Measurements from ENCODE around the gene KIF4A.
"Not testable (repeated sequence)": the region's sequence is repeated elsewhere in the genome, so short reads cannot be mapped to it uniquely, and the experiment has no call there.

Gene KIF4A

GRCh38 chrX:70254063-70254400 lies 35.9 kb upstream of the KIF4A start:
- no peak overlapping the region for H3K4me2 ChIP-seq
- no peak overlapping the region for H3K9ac ChIP-seq
- no peak overlapping the region for H3K27ac ChIP-seq

DNA sequence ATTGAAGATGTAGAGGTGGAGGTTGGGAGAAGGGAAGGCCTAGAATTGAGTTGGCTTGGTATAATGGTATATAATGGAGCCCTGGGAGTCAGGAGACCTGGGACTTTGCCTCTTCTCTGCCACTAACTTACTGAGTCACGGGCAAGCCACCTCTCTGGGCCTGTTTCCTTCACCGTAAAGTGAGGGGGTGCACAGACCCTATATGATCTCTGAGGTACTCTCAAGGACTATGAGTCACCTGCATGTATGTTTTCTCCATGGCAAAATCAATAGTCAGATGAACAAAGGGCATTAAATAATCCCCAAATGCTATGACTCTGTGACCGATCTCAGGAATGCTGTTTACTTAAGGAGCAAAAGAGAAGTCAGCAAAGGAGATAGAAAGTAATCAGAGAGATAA lies 35.0 kb upstream of the KIF4A start:
- H4K20me1 ChIP-seq, result no peaks in the 10 kb centered on the region; the same call in 1 of the 2 replicates
- H3K9ac ChIP-seq, result no peak overlapping the region
- no peaks in the 10 kb centered on the region for H3K9me3 ChIP-seq
- H3K36me3 ChIP-seq, result no peaks in the 10 kb centered on the region
- H3K27ac ChIP-seq, result no peak overlapping the region
- no peak overlapping the region for H3K4me3 ChIP-seq
- no peaks in the 10 kb centered on the region for H3K4me1 ChIP-seq
- H3K27me3 ChIP-seq, result peaks cover 77% of the 10 kb centered on the region
- TF ChIP-seq Cebpa-rat (IDR thresholded peaks at IDR 0.05), result no peak
- no peak overlapping the region for H3K4me2 ChIP-seq

More at GRCh38 chrX:70254063-70254400, 35.9 kb upstream of the KIF4A start:
- TF ChIP-seq Cebpa-rat (IDR thresholded peaks at IDR 0.05), result no peak
- no peaks in the 10 kb centered on the region for H3K36me3 ChIP-seq
- H4K20me1 ChIP-seq, result no peaks in the 10 kb centered on the region
- no peak overlapping the region for H3K4me3 ChIP-seq
- H3K27me3 ChIP-seq, result peaks cover 74% of the 10 kb centered on the region
- H3K9me3 ChIP-seq, result no peaks in the 10 kb centered on the region
- H3K4me1 ChIP-seq, result no peaks in the 10 kb centered on the region

DNA sequence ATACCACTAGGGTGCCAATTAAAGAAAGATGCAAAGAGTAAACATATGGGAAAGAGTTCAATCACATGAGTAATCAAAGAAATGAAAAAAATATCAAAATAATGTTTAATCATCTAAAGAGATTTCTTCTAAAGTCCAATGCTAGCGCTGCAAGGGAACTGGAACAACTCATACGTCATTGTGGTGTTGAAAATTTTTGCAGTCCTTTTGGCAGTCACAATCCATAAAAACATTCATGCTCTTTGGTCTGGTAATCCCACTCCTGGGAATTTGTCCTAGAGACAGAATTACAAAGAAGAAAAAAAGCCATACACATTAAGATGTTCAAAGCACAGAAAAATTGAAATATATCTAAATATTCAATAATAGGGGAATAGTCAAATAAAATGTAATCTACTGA lies 34.5 kb upstream of the KIF4A start:
- Histone ChIP-seq H3K27ac (no peak overlapping the region), H3K4me3 (no peak overlapping the region), H4K20me1 (no peaks in the 10 kb centered on the region; the same call in 1 of the 2 replicates), H3K36me3 (no peaks in the 10 kb centered on the region), H3K27me3 (peaks cover 80% of the 10 kb centered on the region), H3K4me2 (no peak overlapping the region), H3K9me3 (no peaks in the 10 kb centered on the region), H3K4me1 (no peaks in the 10 kb centered on the region), H3K9ac (no peak overlapping the region)
- no peak for TF ChIP-seq Cebpa-rat (IDR thresholded peaks at IDR 0.05)

DNA sequence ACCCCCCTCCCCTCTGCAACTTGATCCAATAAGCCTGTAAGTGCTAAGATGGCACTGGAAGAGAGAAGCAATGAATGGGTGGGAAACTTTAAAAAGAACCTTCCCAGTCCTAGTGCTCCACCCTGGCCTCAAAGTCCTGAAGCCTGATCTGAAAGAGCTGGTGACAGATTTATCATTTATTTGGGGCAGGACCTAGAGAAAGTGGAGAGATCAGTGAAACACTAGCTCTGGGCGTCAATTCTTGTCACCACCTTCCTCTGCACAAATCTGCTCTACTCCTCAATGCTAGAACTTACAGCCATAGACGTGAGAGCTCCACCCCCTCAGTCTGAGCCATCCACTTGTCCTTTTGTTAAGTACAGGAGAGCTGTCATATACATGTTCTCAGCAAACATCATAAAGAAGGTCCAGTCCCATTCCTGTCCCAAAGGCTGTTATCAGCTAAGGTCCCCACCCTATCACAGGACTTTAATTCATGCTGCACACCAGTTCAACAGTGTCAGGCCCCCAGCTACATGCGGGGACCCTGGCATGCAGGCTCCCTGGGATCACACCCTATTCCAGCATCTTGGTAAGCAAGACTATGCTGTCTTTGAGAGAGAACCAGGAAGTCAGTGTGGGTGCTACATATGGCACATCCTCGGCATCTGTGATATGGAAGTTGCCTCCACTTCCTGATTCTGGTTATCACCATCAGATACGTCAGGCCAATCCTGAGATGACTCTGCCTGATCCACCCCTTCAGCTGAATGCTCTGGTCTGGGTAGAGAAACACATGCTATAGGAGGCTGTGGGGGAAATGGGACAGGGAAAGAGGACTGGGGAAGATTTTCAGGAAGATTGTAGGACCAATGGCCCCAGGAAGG lies 32.2 kb upstream of the KIF4A start:
- Histone ChIP-seq H3K4me2 (no peak overlapping the region), H3K27me3 (peaks cover 82% of the 10 kb centered on the region), H3K36me3 (no peaks in the 10 kb centered on the region), H3K9ac (no peak overlapping the region), H3K27ac (no peak overlapping the region), H4K20me1 (no peaks in the 10 kb centered on the region; the same call in 1 of the 2 replicates), H3K4me1 (no peaks in the 10 kb centered on the region), H3K9me3 (no peaks in the 10 kb centered on the region), H3K4me3 (no peak overlapping the region)
- TF ChIP-seq Cebpa-rat (IDR thresholded peaks at IDR 0.05), result no peak

DNA sequence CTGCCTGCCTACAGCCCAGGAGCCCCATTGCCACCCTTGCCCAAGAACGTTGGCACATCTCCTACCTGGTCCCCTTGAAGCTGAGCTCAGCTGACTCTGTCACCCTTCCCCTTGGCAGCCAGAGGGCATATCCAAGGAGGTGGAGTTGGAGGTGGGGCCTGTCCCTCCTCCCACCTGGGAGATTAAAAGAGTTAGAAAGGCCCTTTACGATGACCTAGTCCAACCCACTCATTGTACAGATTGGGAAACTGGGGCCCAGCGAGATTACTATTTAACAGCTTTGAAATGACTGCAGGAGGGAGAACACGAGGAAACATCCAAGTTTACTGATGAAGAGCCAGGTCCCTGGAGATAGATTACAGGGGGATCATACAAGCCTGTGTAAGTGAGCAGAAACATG lies 29.8 kb upstream of the KIF4A start, which contains the start of gene P2RY4:
Gene P2RY4 (minus strand): TSS at position 101 of the 400 bp plus-strand sequence. CDS start 580 bp downstream, outside the sequence.
- H3K4me2 ChIP-seq, result no peak within 1 kb of the TSS
- no peaks in the 10 kb centered on the region for H3K4me1 ChIP-seq
- no peaks in the 10 kb centered on the region for H3K36me3 ChIP-seq
- H3K4me3 ChIP-seq, result no peak within 1 kb of the TSS
- no peak for TF ChIP-seq Cebpa-rat (IDR thresholded peaks at IDR 0.05)
- H3K9me3 ChIP-seq, result no peaks in the 10 kb centered on the region
- no peak within 1 kb of the TSS for H3K27ac ChIP-seq
- no peak within 1 kb of the TSS for H3K9ac ChIP-seq
- peaks cover 70% of the 10 kb centered on the region for H3K27me3 ChIP-seq
- no peaks in the 10 kb centered on the region; the same call in 1 of the 2 replicates for H4K20me1 ChIP-seq

DNA sequence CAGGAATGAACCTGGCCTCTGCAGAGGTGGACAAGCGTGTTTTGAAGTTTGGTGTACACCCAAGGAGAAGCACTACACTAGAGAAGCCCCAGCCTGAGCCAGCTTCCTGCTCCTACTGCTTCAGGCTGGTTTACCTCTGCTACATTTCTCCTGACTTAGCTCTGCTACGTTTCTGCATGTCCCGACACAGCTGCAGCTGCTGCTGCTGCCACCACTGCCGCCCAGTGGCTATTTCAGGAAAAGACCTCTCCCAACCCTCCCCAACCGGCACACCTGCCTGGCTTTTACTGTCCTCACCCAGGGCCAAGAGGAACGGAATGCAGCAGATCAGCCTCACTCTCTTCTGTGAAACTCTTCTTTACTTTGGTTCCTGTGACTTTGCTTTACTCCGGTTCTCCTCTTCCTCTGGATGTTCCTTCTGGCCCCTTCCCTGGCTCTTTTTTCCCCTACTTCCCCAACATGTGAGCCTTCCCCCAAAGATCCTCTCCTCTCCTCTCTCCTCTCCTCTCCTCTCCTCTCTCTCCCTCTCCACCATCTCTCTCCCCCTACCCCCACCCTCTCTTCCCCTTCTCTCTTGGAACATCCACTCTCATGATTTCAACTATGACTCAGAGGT lies 26.8 kb upstream of the KIF4A start:
- Histone ChIP-seq H3K27ac (no peak overlapping the region), H3K27me3 (peaks cover 72% of the 10 kb centered on the region), H3K9me3 (no peaks in the 10 kb centered on the region), H3K9ac (no peak overlapping the region), H3K4me2 (no peak overlapping the region), H3K36me3 (no peaks in the 10 kb centered on the region), H3K4me1 (no peaks in the 10 kb centered on the region), H4K20me1 (no peaks in the 10 kb centered on the region; the same call in 1 of the 2 replicates), H3K4me3 (no peak overlapping the region)
- TF ChIP-seq Cebpa-rat (IDR thresholded peaks at IDR 0.05), result no peak

GRCh38 chrX:70264784-70265183 lies 25.1 kb upstream of the KIF4A start:
- H4K20me1 ChIP-seq, result no peaks in the 10 kb centered on the region; the same call in 1 of the 2 replicates
- H3K9me3 ChIP-seq, result no peaks in the 10 kb centered on the region
- no peak overlapping the region for H3K4me3 ChIP-seq
- no peaks in the 10 kb centered on the region for H3K4me1 ChIP-seq
- no peak for TF ChIP-seq Cebpa-rat (IDR thresholded peaks at IDR 0.05)
- no peak overlapping the region for H3K4me2 ChIP-seq
- H3K27ac ChIP-seq, result no peak overlapping the region
- H3K27me3 ChIP-seq, result peaks cover 73% of the 10 kb centered on the region
- H3K36me3 ChIP-seq, result no peaks in the 10 kb centered on the region
- no peak overlapping the region for H3K9ac ChIP-seq

DNA sequence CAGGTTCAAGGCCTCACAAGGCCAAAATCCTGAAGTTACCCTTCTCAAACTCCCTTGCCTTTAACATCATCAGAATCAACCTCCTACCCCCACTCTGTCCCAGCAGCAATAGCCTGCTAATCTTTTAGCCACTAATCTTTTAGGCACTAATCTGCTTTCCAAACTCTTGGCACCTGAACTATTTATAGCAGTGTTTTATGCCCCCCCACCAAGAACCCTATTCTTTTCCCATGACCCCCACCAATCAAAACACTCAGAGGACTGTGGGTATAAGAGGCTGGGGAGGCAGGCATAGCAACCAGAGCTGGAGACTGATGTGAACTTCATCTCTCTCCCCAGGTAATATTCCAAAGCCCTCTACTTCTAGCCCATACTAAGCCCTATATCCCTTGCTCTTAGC lies 21.9 kb upstream of the KIF4A start, which contains the start of gene ARR3:
Gene ARR3 (plus strand): TSS at position 301 of the 400 bp plus-strand sequence. CDS start 1,052 bp downstream, outside the sequence.
- H3K27me3 ChIP-seq, result peaks cover 67% of the 10 kb centered on the region
- H3K27ac ChIP-seq, result no peak within 1 kb of the TSS
- H3K4me2 ChIP-seq, result no peak within 1 kb of the TSS
- no peak for TF ChIP-seq Cebpa-rat (IDR thresholded peaks at IDR 0.05)
- H3K36me3 ChIP-seq, result no peaks in the 10 kb centered on the region
- H4K20me1 ChIP-seq, result no peaks in the 10 kb centered on the region
- H3K4me3 ChIP-seq, result no peak within 1 kb of the TSS
- no peaks in the 10 kb centered on the region for H3K9me3 ChIP-seq
- no peaks in the 10 kb centered on the region for H3K4me1 ChIP-seq
- H3K9ac ChIP-seq, result no peak within 1 kb of the TSS

GRCh38 chrX:70274029-70274428 lies 15.9 kb upstream of the KIF4A start:
- H3K9ac ChIP-seq, H3K4me1 ChIP-seq, H4K20me1 ChIP-seq, H3K27ac ChIP-seq, H3K4me2 ChIP-seq, H3K9me3 ChIP-seq, H3K4me3 ChIP-seq, H3K36me3 ChIP-seq: not testable (repeated sequence)
- peaks cover 76% of the 10 kb centered on the region for H3K27me3 ChIP-seq

GRCh38 chrX:70279081-70279480 lies 10.8 kb upstream of the KIF4A start:
- Histone ChIP-seq H3K9me3 (peaks cover 6% of the 10 kb centered on the region; the same call in 1 of the 2 replicates), H3K27me3 (peaks cover 77% of the 10 kb centered on the region), H4K20me1 (no peaks in the 10 kb centered on the region), H3K9ac (no peak overlapping the region), H3K36me3 (no peaks in the 10 kb centered on the region; the same call in 1 of the 2 replicates), H3K4me1 (no peaks in the 10 kb centered on the region), H3K4me2 (no peak overlapping the region), H3K27ac (no peak overlapping the region), H3K4me3 (no peak overlapping the region)
- TF ChIP-seq Cebpa-rat (IDR thresholded peaks at IDR 0.05), result no peak

Data from BLaER1 (cell line).